ENCODE results near the gene SH2D1B.

The SH2D1B gene

GRCh38 chr1:162367772-162368171 is 44.2 kb downstream of the SH2D1B start:
- Histone ChIP-seq H3K9me3 (ENCODE audit: low read length) (no peaks in the 10 kb centered on the region), H3K36me3 (ENCODE audit: insufficient read depth, low read length) (no peaks in the 10 kb centered on the region), H3K27ac (ENCODE audit: low read depth, low read length, poor library complexity, severe bottlenecking) (no peak overlapping the region), H3K9ac (ENCODE audit: low read length) (no peak overlapping the region), H3K4me2 (ENCODE audit: low read length) (no peak overlapping the region), H3K4me3 (ENCODE audit: low read depth, low read length, poor library complexity, severe bottlenecking) (no peak overlapping the region), H2AFZ (ENCODE audit: low read length) (no peak overlapping the region), H4K20me1 (ENCODE audit: insufficient read depth, low read length) (no peaks in the 10 kb centered on the region), H3K4me1 (ENCODE audit: insufficient read depth, low read length, severe bottlenecking) (no peaks in the 10 kb centered on the region), H3K79me2 (ENCODE audit: insufficient read depth, low read length) (no peaks in the 10 kb centered on the region), H3K9me2 (ENCODE audit: low read depth, low read length) (no peaks in the 10 kb centered on the region), H3F3A (ENCODE audit: insufficient read depth, low read length) (no peaks in the 10 kb centered on the region), H3K27me3 (ENCODE audit: insufficient read depth, low read length) (peaks cover 6% of the 10 kb centered on the region; the same call in 1 of the 2 replicates)
- no peak for TF ChIP-seq EZH2 (IDR thresholded peaks at IDR 0.05; ENCODE audit: borderline replicate concordance, low read length)
- TF ChIP-seq CTCF (IDR thresholded peaks at IDR 0.05; ENCODE audit: low read length) = no peak

- H2AFZ ChIP-seq (ENCODE audit: low read length) = no peak overlapping the region
- no peaks in the 10 kb centered on the region for H3K9me3 ChIP-seq (ENCODE audit: low read length)
- H3F3A ChIP-seq (ENCODE audit: insufficient read depth, low read length) = no peaks in the 10 kb centered on the region
- no peak overlapping the region for H3K9ac ChIP-seq (ENCODE audit: low read length)
- TF ChIP-seq CTCF (IDR thresholded peaks at IDR 0.05; ENCODE audit: low read length) = no peak
- H3K36me3 ChIP-seq (ENCODE audit: insufficient read depth, low read length) = no peaks in the 10 kb centered on the region
- H3K27ac ChIP-seq (ENCODE audit: low read depth, low read length, poor library complexity, severe bottlenecking) = no peak overlapping the region
- H3K27me3 ChIP-seq (ENCODE audit: insufficient read depth, low read length) = peaks cover 6% of the 10 kb centered on the region; the same call in 1 of the 2 replicates
- no peak overlapping the region for H3K4me2 ChIP-seq (ENCODE audit: low read length)
- H3K4me1 ChIP-seq (ENCODE audit: insufficient read depth, low read length, severe bottlenecking) = no peaks in the 10 kb centered on the region
- no peaks in the 10 kb centered on the region for H4K20me1 ChIP-seq (ENCODE audit: insufficient read depth, low read length)
- no peaks in the 10 kb centered on the region for H3K79me2 ChIP-seq (ENCODE audit: insufficient read depth, low read length)
- H3K9me2 ChIP-seq (ENCODE audit: low read depth, low read length) = no peaks in the 10 kb centered on the region
- no peak overlapping the region for H3K4me3 ChIP-seq (ENCODE audit: low read depth, low read length, poor library complexity, severe bottlenecking)
Measured at GRCh38 chr1:162367073-162367472, 44.9 kb downstream of the SH2D1B start.

DNA sequence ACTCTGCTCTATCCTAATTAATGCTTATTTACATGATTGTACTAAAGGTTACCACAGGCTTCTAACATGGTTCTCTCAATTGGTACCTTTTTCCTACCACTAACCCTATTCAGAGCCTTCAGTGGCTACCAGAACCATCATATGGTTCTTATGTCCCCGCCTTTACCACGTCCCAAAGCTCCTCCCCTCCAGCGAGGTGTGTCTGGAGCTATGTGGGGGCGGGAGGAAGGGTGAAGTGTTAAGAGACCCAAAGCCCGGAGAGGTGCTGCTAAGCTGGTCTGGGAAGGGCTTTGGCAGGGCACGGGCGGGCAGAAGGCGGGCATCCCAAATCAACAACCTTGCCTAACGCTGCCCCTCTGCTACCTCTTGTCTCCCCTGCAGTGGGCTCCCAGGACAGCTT is 45.3 kb downstream of the SH2D1B start:
- Histone ChIP-seq H2AFZ (ENCODE audit: low read length) (no peak overlapping the region), H3K9ac (ENCODE audit: low read length) (no peak overlapping the region), H3K4me3 (ENCODE audit: low read depth, low read length, poor library complexity, severe bottlenecking) (no peak overlapping the region), H3K4me1 (ENCODE audit: insufficient read depth, low read length, severe bottlenecking) (no peaks in the 10 kb centered on the region), H3K79me2 (ENCODE audit: insufficient read depth, low read length) (no peaks in the 10 kb centered on the region), H4K20me1 (ENCODE audit: insufficient read depth, low read length) (no peaks in the 10 kb centered on the region), H3K9me3 (ENCODE audit: low read length) (no peaks in the 10 kb centered on the region), H3K36me3 (ENCODE audit: insufficient read depth, low read length) (no peaks in the 10 kb centered on the region), H3F3A (ENCODE audit: insufficient read depth, low read length) (no peaks in the 10 kb centered on the region), H3K4me2 (ENCODE audit: low read length) (no peak overlapping the region), H3K27me3 (ENCODE audit: insufficient read depth, low read length) (peaks cover 6% of the 10 kb centered on the region; the same call in 1 of the 2 replicates), H3K27ac (ENCODE audit: low read depth, low read length, poor library complexity, severe bottlenecking) (no peak overlapping the region), H3K9me2 (ENCODE audit: low read depth, low read length) (no peaks in the 10 kb centered on the region)
- TF ChIP-seq EZH2 (IDR thresholded peaks at IDR 0.05; ENCODE audit: borderline replicate concordance, low read length) (no peak), CTCF (IDR thresholded peaks at IDR 0.05; ENCODE audit: low read length) (no peak)

Data from OCI-LY1 (cell line).